Head of caudate nucleus (tissue), 42 donors: ENCODE measurements around the gene CAMK1D.
"Not testable (repeated sequence)": the region's sequence is repeated elsewhere in the genome, so short reads cannot be mapped to it uniquely, and the experiment has no call there.

Experiments used
- DNase-seq, 42 donors: peaks; one replicate each; pipeline versions ENCODE4 v3.0.0 to v3.0.0-alpha.2; 2020 to 2021; ENCODE audit warnings: mixed read lengths in 7 of 42
- intact Hi-C: fragments of 100-400 bp; cut with DNase I; formaldehyde crosslinking; loops from one replicate; pipeline ENCODE4 v1.15.0; 2022

Gene CAMK1D

DNA sequence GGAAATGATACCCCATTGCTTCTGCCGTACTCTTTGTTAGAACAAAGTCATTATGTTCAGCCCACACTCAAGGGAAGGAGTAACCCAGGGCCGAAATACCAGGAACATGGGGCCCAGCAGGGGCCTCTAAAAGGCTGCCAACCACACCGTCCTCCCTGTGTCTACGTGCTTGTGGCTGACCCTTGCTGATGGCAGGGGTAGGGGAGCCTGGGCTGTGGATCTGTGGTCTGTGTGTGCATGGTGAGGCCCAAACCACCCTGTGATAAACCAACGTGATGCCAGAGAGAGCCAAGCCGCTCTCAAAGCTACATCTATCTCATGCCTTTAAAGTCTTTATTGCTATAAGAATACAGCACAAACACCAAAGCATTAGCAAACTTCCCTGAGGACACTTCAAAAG is 493.0 kb downstream of the CAMK1D start:
- intact Hi-C loops = no loop called here
- DNase-seq = peak in 2 of 42 donors; percentile 3 to 28

DNA sequence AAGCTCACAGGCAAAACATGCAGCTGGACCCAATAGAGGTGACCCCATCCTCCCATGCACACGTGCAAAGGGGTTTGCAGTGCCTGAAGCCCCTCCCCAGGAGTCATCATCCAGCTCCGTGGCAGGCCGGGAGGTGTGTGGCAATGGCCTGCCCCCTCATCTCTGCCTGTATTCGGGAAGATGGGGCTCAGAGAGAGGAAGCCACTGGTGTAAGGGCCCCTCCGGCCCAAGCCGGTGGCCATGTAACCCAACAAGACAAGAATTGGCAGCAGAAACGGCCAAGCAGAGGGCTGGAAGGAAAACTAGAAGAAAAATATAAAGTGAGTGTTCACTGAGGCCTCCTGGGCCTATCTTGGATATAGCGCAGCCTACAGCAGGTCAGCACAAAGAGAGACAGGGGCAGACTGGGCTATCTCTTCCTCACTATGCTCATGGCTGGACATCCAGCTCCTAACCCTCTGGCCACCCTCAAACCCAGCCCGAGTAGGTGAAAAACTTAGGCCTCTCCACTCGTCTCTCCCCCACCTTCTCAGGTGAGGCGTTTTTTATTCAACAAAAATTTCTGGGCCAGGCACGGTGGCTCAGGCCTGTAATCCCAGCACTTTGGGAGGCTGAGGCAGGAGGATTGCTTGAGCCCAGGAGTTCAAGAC is 494.1 kb downstream of the CAMK1D start:
- peak in 4 of 42 donors; percentile 1 to 21 (median 12) for DNase-seq
- intact Hi-C loops = no loop called here

DNA sequence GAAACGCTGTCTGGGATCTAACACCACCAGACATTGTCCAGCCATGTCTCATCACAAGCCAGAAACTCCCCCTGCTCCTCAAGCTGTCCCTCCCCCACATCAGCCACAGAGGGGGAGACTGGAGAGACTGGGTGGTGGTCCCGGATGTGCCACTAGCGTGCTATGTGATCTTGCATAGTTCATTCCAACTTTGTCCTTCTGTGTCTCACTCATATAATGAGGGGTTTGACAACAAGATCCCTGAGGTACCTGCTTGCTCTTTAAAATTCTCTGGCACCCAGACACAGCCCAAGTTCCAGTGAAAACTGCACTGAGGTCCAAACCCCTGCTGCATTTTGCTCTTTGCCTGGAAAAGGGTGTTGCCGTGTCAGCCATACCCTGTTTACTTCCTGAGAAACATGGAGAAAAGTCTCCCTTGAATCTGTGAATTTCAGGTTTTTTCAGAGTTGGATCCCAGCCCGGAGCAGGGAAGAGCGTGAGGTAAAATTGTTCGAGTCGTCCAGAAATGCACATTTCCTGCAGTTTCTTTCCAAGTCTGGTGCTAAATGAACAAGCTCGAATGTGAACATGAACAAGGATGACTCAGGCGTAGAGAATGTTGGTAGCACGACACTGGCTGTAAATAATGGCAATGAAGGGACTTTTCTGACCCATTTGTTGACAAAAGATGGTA is 495.6 kb downstream of the CAMK1D start:
- DNase-seq = peak in 4 of 42 donors; percentile 4 to 22 (median 12)
- intact Hi-C loops = no loop called here

DNA sequence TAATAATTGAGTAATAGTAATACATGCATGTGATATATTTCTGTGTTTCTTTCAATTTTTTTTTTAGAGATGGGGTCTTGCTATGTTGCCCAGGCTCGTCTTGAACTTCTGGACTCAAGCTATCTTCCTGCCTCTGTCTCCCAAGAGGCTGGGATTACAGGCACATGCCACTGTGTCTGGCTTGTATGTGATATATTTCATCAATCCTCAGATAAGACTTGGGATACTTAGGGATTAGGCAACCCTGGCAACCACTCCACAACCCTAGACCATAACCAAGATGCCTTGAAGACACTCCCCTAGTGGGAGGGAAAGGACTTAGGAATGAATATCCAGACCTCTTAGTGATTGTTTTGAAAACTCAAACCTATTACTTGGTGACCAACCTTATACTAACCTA is 497.4 kb downstream of the CAMK1D start:
- DNase-seq = peak in 1 of 42 donors; percentile 4
- intact Hi-C loops = no loop called here

DNA sequence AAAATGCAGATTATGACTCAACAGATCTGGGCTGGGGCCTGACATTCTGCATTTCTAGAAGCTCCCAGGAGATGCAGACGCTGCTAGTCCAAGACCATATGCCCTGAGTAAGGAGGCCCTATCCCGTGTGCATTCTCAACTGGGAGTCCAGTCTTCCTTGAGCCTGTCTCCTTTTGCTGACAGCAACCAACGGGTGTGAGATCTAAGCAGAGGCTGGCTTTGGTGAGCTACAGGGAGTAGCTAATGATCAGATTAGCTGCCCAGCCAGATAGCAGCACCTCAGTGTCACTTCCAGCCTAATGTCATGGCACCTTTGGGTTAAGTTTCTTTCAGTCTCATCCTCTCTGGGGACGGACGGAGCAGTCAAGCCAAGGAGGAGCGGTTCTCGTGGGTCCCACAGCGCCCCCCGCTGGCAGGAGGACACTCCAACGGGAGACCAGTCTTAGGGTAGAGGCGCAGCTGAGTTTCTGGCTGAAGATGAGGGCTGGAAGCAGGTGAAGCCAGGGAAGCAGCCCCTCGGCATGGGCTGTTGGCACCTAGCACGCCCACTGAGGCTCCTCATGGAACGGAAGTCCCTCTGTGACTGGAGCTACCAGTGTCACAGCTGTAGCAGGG is 498.1 kb downstream of the CAMK1D start:
- intact Hi-C loops = no loop called here
- peak in 2 of 42 donors; percentile 3 to 32 for DNase-seq

DNA sequence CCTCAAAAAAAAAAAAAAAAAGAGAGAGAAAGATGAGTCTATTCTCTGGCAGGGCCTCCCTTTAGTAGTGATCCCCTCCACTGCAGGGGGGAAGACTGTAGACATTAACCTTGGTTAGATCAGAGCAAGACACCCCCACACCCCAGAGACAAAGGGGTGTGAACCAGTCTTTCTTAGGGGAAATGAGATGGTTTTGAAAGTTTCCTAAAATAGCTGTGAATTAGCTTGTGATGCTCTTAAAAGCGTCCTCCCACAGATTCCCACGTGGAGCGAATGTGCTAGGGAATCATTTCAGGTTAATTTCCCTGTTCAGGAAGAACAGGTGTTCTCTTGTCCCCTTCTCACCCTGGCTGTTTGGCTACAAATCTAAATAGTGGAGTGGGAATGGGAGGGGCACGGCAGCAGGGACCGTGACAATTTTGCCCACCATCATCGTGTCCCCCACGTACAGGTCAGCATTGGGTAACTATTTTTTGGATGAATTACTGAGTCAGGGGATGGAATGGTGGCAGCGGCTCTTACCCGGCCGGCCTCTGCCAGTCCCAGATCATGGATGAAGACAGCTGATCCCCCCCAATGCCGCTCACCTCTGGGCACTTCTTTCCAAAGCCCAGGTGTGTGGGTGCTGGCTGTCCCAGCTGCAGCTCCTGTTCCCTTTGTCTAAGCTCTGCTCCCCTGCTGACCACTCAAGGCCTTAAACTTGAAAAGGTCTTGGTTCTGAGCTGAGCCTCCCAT is 499.3 kb downstream of the CAMK1D start:
- peak in 38 of 42 donors; percentile 23 to 89 (median 64) for DNase-seq
- intact Hi-C loops = no loop called here

DNA sequence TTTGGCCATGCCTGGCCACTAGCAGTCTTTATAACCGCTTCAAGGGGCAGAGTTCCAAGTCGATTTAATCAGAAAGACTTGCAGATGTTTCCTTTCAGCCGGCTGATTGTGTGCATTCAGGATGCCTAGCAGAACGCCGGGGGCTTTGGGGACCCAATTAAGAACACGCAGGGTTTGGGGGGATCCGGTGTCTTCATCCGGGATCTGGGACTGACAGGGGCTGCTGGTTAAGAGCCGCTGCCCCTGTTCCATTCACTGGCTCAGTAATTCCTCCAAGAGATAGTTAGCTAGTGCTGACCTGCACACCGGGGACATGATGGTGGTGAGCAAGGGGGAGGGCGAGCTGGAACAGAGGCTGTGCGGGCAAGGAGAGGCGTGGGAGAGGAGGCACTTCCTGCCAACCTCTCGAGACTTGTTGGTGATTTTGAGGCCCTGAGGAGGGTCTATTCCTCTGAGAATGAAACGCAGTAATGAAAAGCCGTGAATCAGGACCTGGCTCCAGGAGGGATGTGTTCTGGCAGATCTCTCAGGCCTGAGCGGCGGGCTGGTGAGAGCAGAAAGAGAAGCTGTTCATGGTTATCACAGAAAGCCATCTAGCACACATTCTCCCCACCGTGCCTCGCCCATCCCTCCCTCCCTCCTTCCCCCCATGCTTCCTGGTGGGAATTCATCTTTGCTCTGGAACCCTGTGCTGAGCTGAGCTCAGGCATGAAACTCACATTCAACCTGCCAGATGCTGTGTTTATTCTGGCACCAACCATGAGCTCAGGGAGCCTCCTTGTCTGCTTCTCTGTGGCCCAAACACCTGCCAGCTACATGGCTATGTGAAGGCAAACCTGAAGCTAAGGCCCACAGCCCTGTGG is 500.2 kb downstream of the CAMK1D start:
- peak in 1 of 42 donors; percentile 22 for DNase-seq

DNA sequence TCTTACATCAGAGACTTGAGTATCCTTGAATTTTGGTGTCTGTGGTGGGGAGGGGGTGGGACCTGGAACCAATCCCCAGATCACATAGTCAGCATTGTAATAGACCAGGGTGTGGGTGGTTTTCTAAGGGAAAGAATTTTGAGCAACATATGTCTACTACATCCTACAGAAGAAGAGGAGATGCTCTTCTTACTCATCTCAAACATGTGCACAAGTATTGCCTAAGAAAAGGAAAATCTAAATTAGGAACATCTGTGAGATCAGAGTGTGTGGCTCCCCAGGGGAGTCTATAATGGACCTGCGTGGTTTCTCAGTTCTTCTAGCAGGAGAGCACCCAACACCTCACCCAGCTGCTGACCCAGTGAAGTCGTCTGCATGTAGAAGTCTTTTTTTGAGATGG is 503.3 kb downstream of the CAMK1D start:
- intact Hi-C loops = no loop called here
- DNase-seq = peak in 1 of 42 donors; percentile 4

More for the DNA sequence above, 500.2 kb downstream of the CAMK1D start:
- intact Hi-C loops = no loop called here

DNA sequence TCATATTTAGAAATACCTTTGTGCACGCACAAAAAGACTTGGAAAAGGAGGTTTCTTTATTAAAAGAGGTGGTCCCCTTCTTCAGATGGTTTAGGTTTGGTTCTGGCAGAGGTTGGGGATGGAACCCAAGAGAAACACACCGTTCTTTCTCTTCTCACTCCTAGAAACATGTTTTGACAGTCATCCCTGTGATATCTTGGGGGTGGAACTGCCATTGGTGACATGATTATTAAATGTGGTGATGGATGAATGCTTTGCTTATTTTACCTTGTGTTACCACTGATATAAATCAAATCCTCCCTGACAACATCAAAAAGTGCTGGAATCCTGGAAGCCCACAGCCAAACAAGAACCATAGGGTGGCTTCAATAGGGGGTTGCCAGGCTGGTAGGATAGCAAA is 505.6 kb downstream of the CAMK1D start:
- peak in 3 of 42 donors; percentile 8 to 45 (median 30) for DNase-seq

DNA sequence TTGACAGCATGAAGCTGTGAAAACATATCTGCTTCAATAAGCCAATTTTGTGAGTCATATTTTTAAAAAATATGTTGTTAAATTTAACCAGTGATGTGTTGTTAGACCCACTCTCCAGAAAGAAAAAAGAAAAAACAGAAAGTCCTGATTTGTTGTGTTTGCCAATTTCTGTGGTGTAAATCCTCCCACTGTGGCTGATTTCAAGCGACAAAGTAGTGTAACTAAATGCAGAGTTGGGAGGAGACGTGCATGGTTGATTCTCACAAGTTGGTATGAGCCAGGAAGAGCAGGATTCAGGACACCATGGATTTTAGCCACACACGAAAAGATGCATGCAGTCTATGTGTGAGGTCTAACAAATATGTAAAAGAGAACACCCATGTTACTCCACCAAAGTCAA is 513.1 kb downstream of the CAMK1D start:
- DNase-seq = no peak
- intact Hi-C loops = no loop called here

More for the DNA sequence above, 505.6 kb downstream of the CAMK1D start:
- intact Hi-C loops = no loop called here

DNA sequence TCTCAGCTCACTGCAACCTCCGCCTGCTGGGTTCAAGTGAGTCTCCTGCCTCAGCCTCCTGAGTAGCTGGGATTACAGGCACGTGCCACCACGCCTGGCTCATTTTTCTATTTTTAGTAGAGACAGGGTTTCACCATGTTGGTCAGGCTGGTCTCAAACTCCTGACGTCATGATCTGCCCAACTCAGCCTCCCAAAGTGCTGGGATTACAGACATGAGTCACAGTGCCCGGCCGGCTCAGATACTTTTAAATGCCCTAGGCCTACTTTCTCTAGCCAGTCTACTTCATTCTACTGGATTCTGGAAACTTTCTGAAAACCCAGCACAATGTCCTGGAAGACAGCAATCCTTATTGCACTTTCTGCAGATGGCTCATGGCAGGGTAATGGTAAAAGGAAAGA is 516.2 kb downstream of the CAMK1D start:
- intact Hi-C loops, DNase-seq: not testable (repeated sequence)

DNA sequence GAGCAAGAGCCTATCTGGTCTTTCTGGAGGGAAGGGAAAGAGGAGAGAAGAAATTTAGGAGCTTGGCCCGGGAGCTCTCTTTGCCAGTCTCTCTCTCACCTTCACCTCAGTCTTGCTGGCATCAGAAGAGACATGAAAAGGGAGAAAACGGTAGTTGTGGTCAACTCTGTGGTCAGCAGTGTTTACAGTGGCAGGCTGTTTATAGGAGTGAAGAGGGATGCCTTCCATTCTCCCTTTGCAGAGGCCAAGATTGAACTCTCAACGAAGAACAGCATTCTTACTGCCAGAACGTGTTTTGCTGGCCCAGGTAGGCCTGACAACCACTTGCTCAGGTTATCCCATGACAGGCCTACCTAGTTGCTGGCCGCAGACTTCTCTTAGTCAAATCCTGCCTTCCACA is 518.9 kb downstream of the CAMK1D start:
- intact Hi-C loops = no loop called here
- DNase-seq = no peak

DNA sequence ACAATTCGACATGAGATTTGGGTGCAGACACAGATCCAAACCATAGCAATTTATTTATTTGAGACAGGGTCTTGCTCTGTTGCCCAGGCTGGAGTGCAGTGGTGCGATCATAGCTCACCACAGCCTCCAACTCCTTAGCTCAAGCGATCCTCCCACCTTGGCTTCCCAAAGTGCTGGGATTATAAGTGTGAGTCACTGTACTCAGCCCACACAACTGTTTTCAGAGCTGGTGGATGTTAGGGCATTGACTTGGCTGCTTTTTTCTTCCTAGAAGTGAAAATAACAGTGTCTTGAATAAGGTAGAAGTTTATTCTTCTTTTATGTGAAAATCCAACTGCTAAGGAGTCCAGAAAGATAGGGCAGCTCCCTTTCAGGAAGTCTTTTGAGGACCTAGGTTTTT is 520.1 kb downstream of the CAMK1D start:
- intact Hi-C loops = no loop called here
- DNase-seq = peak in 36 of 42 donors; percentile 7 to 87 (median 55)

DNA sequence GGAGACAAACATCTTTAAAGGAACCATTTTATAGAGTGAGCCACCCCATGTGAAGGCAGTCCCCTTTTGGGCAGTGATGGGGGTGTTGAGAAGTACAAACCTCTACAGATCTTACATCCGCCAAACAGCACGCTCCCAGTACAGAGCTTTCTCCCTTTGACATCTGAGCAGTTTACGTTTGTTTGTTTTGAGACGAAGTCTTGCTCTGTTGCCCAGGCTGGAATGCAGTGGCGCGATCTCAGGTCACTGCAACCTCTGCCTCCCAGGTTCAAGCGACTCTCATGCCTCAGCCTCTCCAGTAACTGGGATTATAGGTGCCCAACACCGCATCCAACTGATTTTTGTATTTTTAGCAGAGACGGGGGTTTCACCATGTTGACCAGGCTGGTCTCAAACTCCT is 523.2 kb downstream of the CAMK1D start:
- no peak for DNase-seq

DNA sequence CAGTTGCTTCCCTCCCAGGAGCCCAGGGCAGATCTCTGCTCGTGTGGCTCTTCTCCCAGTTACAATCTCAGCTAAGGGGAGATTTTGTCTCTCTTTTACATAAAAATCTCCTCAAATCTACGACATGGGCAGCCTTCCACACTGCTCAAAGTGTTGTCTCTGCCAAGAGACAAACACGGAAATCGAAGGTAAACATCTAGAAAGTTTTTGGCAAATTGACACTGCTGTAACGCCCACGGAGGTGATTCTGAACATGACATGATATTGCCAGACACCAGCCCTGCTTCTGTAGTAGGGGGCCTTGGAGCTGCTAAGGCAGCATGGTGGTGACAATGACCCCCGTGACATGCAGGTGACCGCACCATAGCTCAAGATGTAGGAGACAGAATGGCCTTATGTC is 523.8 kb downstream of the CAMK1D start:
- intact Hi-C loops = no loop called here
- no peak for DNase-seq

More for the DNA sequence above, 523.2 kb downstream of the CAMK1D start:
- intact Hi-C loops = no loop called here

DNA sequence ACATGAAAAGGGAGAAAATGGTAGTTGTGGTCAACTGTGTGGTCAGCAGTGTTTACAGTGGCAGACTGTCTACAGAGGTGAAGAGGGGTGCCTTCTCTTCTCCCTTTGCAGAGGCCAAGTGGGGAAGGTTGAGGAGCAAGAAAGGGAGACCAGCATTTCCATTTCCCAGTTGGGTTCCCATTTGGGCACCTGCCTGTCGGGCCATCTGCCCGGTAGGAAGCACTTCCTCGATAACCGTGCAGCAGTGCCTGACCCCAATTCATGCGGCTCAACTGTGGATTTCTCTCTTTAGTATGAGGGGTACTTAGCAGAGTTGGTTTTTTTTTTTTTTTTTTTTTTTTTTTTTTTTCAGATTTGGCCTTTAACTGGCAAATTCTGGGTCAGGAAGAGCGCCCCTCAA is 525.2 kb downstream of the CAMK1D start:
- DNase-seq = no peak
- intact Hi-C loops = no loop called here

DNA sequence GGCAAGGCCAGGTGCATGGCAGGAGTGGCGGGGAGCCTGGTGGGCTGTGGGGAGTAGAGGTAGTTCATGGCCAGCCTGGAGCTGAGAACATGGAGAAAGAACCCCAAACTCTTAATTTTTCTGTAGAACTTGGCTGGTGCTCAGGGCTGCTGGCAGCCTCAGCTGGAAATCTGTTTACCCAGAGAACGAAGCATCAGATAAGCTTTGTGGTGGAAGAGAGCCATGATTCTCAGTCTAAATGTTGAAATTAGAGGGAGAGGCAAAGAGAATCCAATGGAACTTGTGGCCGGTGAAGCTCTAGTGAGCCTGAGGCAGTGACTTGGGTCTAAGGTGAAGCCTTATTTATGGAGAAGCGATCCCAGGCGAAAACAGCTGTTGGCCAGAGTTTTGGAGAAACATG is 525.8 kb downstream of the CAMK1D start:
- DNase-seq = no peak

DNA sequence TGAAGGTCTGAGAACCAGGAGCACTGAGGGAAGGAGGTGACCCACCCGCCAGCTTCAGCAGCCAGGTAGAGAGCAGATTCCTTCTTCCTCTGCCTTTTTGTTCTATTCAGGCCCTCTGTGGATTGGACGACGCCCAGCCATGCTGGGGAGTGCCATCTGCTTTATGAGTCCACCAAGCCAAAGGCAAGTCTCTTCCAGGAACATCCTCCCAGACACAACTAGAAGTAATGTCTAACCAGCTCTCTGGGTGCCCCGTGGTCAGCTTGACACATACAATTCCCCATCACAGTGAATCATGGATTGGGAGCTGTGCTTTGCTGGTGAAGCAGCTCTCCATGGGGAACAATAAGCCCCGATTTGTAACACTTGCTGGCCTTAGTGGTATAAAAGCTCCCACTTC is 526.9 kb downstream of the CAMK1D start:
- DNase-seq = no peak
- intact Hi-C loops = no loop called here

More for the DNA sequence above, 525.8 kb downstream of the CAMK1D start:
- intact Hi-C loops = no loop called here

DNA sequence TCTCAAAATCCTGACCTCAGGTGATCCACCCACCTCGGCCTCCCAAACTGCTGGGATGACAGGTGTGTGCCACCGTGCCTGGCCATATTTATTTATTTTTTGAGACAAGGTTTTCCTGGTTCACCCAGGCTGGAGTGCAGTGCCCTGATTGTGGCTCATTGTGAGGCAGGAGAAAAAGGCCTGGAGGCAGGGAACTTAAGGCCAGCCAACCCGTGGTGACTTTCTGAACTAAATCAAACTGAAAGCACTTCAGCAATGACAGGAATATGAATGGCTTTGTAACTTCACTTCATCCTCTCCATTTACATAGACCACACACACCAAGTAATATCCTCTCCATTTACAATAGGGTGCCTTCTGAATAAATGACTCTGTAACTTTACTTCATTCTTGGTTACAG is 527.8 kb downstream of the CAMK1D start:
- intact Hi-C loops = no loop called here
- DNase-seq = no peak
